WTC11 (cell line): Measurements from ENCODE around the gene CIAPIN1. TPM values are rescaled to one million over a fixed set of nuclear protein-coding genes. Genes with fewer than 3 reads are reported as not detected.
"Not testable (repeated sequence)": the region's sequence is repeated elsewhere in the genome, so short reads cannot be mapped to it uniquely, and the experiment has no call there.

Experiments
- ATAC-seq: fragments of 200-7000 bp; cut with Tn5 transposase; 2 replicates; pipeline ENCODE4 v1.10.0; 2021; ENCODE audit warnings: mild to moderate bottlenecking, moderate library complexity
- CTCF ChIA-PET: fragments of 300-600 bp; sonication (Branson Sonifier 250); formaldehyde crosslinking; loops from one replicate; lab custom pipeline; 2021; ENCODE audit warnings: antibody characterized with exemption; lab: Charles Lee
- POLR2A ChIA-PET: fragments of 350-600 bp; sonication (Branson Sonifier 250); formaldehyde crosslinking; loops from one replicate; lab custom pipeline; 2021; ENCODE audit warnings: antibody characterized with exemption; lab: Charles Lee
- DNase-seq: peaks from one replicate; pipeline ENCODE4 v3.0.0; 2021; ENCODE audit warnings: low spot score
- H3K27ac Mint-ChIP-seq: 2 replicates; pipeline ENCODE4 v1.8.0; 2021; ENCODE audit warnings: mixed read lengths
- H3K27me3 Mint-ChIP-seq: 2 replicates; pipeline ENCODE4 v1.8.0; 2021; ENCODE audit warnings: low read depth, mild to moderate bottlenecking, moderate library complexity, mixed read lengths
- H3K36me3 Mint-ChIP-seq: 2 replicates; pipeline ENCODE4 v1.8.0; 2021; ENCODE audit warnings: mixed read lengths
- H3K4me1 Mint-ChIP-seq: 2 replicates; pipeline ENCODE4 v1.8.0; 2022; ENCODE audit warnings: mixed read lengths
- H3K4me3 Mint-ChIP-seq: 2 replicates; pipeline ENCODE4 v1.8.0; 2021; ENCODE audit warnings: mild to moderate bottlenecking, moderate library complexity, mixed read lengths
- H3K9me3 Mint-ChIP-seq: 2 replicates; pipeline ENCODE4 v1.8.0; 2021; ENCODE audit warnings: mixed read lengths
- GABPB1 ChIP-seq: sonication (generic); formaldehyde crosslinking; IDR thresholded peaks from 2 replicates; pipeline ENCODE4 v1.8.1; 2023; ENCODE audit warnings: mild to moderate bottlenecking, missing genetic modification reagents
- MYBL2 ChIP-seq: sonication (generic); formaldehyde crosslinking; IDR thresholded peaks from 2 replicates; pipeline ENCODE4 v1.8.1; 2023; ENCODE audit warnings: mild to moderate bottlenecking, moderate library complexity, missing genetic modification reagents
- NFYB ChIP-seq: sonication (generic); formaldehyde crosslinking; conservative IDR thresholded peaks from 2 replicates; pipeline ENCODE4 v1.8.0; 2022; ENCODE audit warnings: low read depth, missing genetic modification reagents
- ZNF219 ChIP-seq: sonication (generic); formaldehyde crosslinking; IDR thresholded peaks from 2 replicates; pipeline ENCODE4 v1.8.0; 2023; ENCODE audit warnings: missing genetic modification reagents, mild to moderate bottlenecking, borderline replicate concordance
- ZNF232 ChIP-seq: sonication (generic); formaldehyde crosslinking; IDR thresholded peaks from 2 replicates; pipeline ENCODE4 v1.8.0; 2022; ENCODE audit warnings: mild to moderate bottlenecking, missing genetic modification reagents
- ZNF317 ChIP-seq: sonication (generic); formaldehyde crosslinking; IDR thresholded peaks from 2 replicates; pipeline ENCODE4 v1.8.1; 2023; ENCODE audit warnings: low read depth, mild to moderate bottlenecking, moderate library complexity, missing genetic modification reagents, borderline replicate concordance
- total RNA-seq: library from RNA; stranded (reverse); gene quantifications from 3 replicates; pipeline ENCODE4 v1.2.3, GENCODE V29; 2021
- TF ChIP-seq, protein P1 (sequence below): sonication (generic); formaldehyde crosslinking; IDR thresholded peaks from 2 replicates; pipeline ENCODE4 v1.8.1; 2023; ENCODE audit warnings: mild to moderate bottlenecking, moderate library complexity, missing genetic modification reagents
- TF ChIP-seq, protein P2 (sequence below): sonication (generic); formaldehyde crosslinking; IDR thresholded peaks from 2 replicates; pipeline ENCODE4 v1.8.0; 2022; ENCODE audit warnings: mild to moderate bottlenecking, missing genetic modification reagents
- TF ChIP-seq, protein P3 (sequence below): sonication (generic); formaldehyde crosslinking; IDR thresholded peaks from 2 replicates; pipeline ENCODE4 v1.8.0; 2022; ENCODE audit warnings: missing genetic modification reagents
- TF ChIP-seq, protein P4 (sequence below): sonication (generic); formaldehyde crosslinking; IDR thresholded peaks from 2 replicates; pipeline ENCODE4 v1.8.1; 2023; ENCODE audit warnings: mild to moderate bottlenecking, missing genetic modification reagents
- TF ChIP-seq, protein P5 (sequence below): fragments of 250-450 bp; sonication (Bioruptor Pico); IDR thresholded peaks from 2 replicates; pipeline ENCODE4 v1.9.0; 2021; ENCODE audit warnings: mild to moderate bottlenecking
- TF ChIP-seq, protein P6 (sequence below): sonication (generic); formaldehyde crosslinking; conservative IDR thresholded peaks from 2 replicates; pipeline ENCODE4 v1.8.1; 2023; ENCODE audit warnings: mild to moderate bottlenecking, low read depth, missing genetic modification reagents, moderate library complexity

CIAPIN1 gene
- total RNA-seq, 1 experiment from 2014 or later: 87.9 TPM

DNA sequence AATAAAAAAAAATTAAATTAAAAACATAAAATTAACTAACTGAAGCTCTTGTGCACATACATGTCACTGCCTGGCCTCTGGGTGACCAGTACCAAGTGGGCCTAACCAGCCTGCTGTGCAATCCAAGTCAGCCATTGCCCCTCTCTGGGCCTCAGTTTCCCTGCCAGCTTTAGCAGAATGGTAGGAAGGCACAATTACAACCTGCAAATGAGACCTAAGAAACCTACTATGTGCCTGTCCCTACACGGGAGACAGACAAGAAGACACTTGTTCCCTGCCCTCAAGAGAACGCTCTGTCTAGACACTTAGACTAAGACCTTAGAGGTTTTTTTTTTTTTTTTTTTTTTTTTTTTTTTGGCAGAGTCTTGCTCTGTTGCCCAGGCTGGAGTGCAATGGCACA, 1.7 kb downstream of the CIAPIN1 start (continued):
- TF ChIP-seq, protein P1, sequence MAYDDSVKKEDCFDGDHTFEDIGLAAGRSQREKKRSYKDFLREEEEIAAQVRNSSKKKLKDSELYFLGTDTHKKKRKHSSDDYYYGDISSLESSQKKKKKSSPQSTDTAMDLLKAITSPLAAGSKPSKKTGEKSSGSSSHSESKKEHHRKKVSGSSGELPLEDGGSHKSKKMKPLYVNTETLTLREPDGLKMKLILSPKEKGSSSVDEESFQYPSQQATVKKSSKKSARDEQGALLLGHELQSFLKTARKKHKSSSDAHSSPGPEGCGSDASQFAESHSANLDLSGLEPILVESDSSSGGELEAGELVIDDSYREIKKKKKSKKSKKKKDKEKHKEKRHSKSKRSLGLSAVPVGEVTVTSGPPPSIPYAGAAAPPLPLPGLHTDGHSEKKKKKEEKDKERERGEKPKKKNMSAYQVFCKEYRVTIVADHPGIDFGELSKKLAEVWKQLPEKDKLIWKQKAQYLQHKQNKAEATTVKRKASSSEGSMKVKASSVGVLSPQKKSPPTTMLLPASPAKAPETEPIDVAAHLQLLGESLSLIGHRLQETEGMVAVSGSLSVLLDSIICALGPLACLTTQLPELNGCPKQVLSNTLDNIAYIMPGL (CRISPR knock-in tag): no peak
- TF ChIP-seq, protein P2, sequence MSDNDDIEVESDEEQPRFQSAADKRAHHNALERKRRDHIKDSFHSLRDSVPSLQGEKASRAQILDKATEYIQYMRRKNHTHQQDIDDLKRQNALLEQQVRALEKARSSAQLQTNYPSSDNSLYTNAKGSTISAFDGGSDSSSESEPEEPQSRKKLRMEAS (CRISPR knock-in tag): no peak
- no peak for TF ChIP-seq MYBL2
- no peak for TF ChIP-seq ZNF219 (CRISPR knock-in tag)
- TF ChIP-seq, protein P3, sequence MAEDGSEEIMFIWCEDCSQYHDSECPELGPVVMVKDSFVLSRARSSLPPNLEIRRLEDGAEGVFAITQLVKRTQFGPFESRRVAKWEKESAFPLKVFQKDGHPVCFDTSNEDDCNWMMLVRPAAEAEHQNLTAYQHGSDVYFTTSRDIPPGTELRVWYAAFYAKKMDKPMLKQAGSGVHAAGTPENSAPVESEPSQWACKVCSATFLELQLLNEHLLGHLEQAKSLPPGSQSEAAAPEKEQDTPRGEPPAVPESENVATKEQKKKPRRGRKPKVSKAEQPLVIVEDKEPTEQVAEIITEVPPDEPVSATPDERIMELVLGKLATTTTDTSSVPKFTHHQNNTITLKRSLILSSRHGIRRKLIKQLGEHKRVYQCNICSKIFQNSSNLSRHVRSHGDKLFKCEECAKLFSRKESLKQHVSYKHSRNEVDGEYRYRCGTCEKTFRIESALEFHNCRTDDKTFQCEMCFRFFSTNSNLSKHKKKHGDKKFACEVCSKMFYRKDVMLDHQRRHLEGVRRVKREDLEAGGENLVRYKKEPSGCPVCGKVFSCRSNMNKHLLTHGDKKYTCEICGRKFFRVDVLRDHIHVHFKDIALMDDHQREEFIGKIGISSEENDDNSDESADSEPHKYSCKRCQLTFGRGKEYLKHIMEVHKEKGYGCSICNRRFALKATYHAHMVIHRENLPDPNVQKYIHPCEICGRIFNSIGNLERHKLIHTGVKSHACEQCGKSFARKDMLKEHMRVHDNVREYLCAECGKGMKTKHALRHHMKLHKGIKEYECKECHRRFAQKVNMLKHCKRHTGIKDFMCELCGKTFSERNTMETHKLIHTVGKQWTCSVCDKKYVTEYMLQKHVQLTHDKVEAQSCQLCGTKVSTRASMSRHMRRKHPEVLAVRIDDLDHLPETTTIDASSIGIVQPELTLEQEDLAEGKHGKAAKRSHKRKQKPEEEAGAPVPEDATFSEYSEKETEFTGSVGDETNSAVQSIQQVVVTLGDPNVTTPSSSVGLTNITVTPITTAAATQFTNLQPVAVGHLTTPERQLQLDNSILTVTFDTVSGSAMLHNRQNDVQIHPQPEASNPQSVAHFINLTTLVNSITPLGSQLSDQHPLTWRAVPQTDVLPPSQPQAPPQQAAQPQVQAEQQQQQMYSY: no peak

DNA sequence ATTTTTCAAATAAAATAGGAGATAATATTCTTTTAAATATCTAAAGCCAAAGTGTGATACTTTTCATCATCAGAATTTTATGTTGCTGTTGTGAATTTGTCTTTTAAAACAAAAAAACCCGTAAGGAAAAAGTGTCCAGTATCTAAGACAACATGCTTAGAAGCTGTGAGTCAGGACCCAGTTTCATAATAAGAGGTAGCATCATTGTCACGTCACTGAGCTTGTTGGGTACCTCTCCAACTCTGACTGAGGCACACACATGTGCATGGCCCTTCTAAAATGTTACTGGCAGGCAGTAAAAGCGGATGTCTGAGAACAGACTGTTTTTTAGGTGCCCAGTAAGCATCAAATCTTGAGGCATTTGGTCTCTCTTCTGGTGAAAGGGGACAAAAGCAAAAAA, 2.5 kb downstream of the CIAPIN1 start:
- TF ChIP-seq GABPB1 (CRISPR knock-in tag) (no peak), ZNF317 (CRISPR knock-in tag) (no peak), ZNF232 (no peak), NFYB (CRISPR knock-in tag) (no peak)
- TF ChIP-seq, protein P4, sequence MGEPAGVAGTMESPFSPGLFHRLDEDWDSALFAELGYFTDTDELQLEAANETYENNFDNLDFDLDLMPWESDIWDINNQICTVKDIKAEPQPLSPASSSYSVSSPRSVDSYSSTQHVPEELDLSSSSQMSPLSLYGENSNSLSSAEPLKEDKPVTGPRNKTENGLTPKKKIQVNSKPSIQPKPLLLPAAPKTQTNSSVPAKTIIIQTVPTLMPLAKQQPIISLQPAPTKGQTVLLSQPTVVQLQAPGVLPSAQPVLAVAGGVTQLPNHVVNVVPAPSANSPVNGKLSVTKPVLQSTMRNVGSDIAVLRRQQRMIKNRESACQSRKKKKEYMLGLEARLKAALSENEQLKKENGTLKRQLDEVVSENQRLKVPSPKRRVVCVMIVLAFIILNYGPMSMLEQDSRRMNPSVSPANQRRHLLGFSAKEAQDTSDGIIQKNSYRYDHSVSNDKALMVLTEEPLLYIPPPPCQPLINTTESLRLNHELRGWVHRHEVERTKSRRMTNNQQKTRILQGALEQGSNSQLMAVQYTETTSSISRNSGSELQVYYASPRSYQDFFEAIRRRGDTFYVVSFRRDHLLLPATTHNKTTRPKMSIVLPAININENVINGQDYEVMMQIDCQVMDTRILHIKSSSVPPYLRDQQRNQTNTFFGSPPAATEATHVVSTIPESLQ (CRISPR knock-in tag): no peak
- TF ChIP-seq, protein P5, sequence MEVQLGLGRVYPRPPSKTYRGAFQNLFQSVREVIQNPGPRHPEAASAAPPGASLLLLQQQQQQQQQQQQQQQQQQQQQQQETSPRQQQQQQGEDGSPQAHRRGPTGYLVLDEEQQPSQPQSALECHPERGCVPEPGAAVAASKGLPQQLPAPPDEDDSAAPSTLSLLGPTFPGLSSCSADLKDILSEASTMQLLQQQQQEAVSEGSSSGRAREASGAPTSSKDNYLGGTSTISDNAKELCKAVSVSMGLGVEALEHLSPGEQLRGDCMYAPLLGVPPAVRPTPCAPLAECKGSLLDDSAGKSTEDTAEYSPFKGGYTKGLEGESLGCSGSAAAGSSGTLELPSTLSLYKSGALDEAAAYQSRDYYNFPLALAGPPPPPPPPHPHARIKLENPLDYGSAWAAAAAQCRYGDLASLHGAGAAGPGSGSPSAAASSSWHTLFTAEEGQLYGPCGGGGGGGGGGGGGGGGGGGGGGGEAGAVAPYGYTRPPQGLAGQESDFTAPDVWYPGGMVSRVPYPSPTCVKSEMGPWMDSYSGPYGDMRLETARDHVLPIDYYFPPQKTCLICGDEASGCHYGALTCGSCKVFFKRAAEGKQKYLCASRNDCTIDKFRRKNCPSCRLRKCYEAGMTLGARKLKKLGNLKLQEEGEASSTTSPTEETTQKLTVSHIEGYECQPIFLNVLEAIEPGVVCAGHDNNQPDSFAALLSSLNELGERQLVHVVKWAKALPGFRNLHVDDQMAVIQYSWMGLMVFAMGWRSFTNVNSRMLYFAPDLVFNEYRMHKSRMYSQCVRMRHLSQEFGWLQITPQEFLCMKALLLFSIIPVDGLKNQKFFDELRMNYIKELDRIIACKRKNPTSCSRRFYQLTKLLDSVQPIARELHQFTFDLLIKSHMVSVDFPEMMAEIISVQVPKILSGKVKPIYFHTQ (CRISPR knock-in tag): no peak
- TF ChIP-seq, protein P6, sequence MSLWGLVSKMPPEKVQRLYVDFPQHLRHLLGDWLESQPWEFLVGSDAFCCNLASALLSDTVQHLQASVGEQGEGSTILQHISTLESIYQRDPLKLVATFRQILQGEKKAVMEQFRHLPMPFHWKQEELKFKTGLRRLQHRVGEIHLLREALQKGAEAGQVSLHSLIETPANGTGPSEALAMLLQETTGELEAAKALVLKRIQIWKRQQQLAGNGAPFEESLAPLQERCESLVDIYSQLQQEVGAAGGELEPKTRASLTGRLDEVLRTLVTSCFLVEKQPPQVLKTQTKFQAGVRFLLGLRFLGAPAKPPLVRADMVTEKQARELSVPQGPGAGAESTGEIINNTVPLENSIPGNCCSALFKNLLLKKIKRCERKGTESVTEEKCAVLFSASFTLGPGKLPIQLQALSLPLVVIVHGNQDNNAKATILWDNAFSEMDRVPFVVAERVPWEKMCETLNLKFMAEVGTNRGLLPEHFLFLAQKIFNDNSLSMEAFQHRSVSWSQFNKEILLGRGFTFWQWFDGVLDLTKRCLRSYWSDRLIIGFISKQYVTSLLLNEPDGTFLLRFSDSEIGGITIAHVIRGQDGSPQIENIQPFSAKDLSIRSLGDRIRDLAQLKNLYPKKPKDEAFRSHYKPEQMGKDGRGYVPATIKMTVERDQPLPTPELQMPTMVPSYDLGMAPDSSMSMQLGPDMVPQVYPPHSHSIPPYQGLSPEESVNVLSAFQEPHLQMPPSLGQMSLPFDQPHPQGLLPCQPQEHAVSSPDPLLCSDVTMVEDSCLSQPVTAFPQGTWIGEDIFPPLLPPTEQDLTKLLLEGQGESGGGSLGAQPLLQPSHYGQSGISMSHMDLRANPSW (CRISPR knock-in tag): no peak
- Mint-ChIP-seq H3K9me3 (peaks cover 22% of the 10 kb centered on the region), H3K27me3 (no peaks in the 10 kb centered on the region), H3K36me3 (peaks cover 35% of the 10 kb centered on the region), H3K4me3 (no peak overlapping the region), H3K27ac (no peak overlapping the region), H3K4me1 (peaks cover 13% of the 10 kb centered on the region)
- CTCF ChIA-PET: interaction anchor here (3.8 kb wide), 1 partner anchor 27 kb away, joined by 32 read pairs; no protein-coding TSS in a partner anchor
- no peak for ATAC-seq
- POLR2A ChIA-PET: no interaction called here
- no peak for DNase-seq

DNA sequence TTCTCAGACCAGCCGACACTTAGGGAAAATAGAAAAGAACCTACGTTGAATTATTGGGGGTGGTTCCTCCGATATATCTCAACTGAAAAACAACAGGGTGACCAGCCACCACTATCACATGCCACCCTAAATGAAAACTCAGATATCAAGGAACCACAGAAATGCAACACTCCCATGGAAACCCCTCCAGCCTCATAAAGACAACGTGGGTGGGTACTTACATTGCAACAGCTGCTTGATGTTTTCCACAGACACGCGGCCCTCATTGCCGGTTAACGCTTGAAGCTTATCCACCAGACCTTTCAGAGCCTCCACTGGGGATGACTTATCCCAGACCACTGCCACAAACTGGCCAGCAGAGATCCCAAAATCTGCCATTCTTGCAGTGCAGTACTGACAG, 6.6 kb downstream of the CIAPIN1 start:
- CTCF ChIA-PET, POLR2A ChIA-PET, H3K4me1 Mint-ChIP-seq, H3K27ac Mint-ChIP-seq, ATAC-seq, DNase-seq, H3K4me3 Mint-ChIP-seq, H3K27me3 Mint-ChIP-seq: not testable (repeated sequence)
- Mint-ChIP-seq H3K9me3 (peaks cover 24% of the 10 kb centered on the region), H3K36me3 (peaks cover 66% of the 10 kb centered on the region)

DNA sequence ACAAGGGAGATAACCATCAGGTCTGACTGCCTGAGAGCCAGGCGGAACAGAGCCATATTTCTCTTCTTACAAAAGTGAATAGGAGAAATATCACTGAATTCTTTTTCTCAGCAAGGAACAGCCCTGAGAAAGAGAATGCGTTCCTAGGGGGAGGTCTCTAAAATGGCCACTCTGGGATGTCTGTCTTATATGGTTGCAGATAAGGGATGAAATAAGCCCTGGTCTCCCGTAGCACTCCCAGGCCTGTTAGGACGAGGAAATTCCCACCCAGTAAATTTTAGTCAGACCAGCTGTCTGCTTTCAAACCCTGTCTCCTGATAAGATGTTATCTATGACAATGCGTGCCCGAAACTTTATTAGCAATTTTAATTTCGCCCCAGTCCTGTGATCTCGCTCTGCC, 7.2 kb downstream of the CIAPIN1 start:
- H3K27ac Mint-ChIP-seq, DNase-seq, H3K27me3 Mint-ChIP-seq, H3K4me1 Mint-ChIP-seq, ATAC-seq, H3K4me3 Mint-ChIP-seq, POLR2A ChIA-PET: not testable (repeated sequence)
- CTCF ChIA-PET: interaction anchor here (1.4 kb wide), 1 partner anchor 23 kb away, joined by 3 read pairs; no protein-coding TSS in a partner anchor
- Mint-ChIP-seq H3K36me3 (peaks cover 69% of the 10 kb centered on the region), H3K9me3 (peaks cover 24% of the 10 kb centered on the region)
